ENCODE data around the gene CUL9.

- TF ChIP-seq CTCF (IDR thresholded peaks at IDR 0.05) (no peak), POLR2A (IDR thresholded peaks at IDR 0.05) (no peak)
Observed at GRCh38 chr6:43204271-43205105, 22.5 kb downstream of the CUL9 start.
